Activated CD4-positive, alpha-beta memory T cell treated with anti-CD3 and anti-CD28 coated beads for 36 hours (primary cell): ENCODE data around the gene FAM53A. TPM values are rescaled to one million over a fixed set of nuclear protein-coding genes. Genes with fewer than 3 reads are reported as not detected.

Experiments
- CTCF ChIA-PET: fragments of 350-600 bp; sonication (Branson Sonifier 250); formaldehyde crosslinking; loops from one replicate; lab custom pipeline; 2021; ENCODE audit warnings: antibody characterized with exemption, inconsistent platforms; lab: Charles Lee
- POLR2A ChIA-PET: fragments of 350-600 bp; sonication (Branson Sonifier 250); formaldehyde crosslinking; loops from one replicate; lab custom pipeline; 2021; ENCODE audit warnings: antibody characterized with exemption; lab: Charles Lee
- DNase-seq: peaks from one replicate; pipeline ENCODE4 v3.0.0-alpha.2; 2020
- H3K27ac Mint-ChIP-seq: one replicate; pipeline ENCODE4 v1.8.0; 2021; ENCODE audit warnings: mixed read lengths
- H3K27me3 Mint-ChIP-seq: one replicate; pipeline ENCODE4 v1.8.0; 2021; ENCODE audit warnings: mixed read lengths
- H3K36me3 Mint-ChIP-seq: one replicate; pipeline ENCODE4 v1.8.0; 2021; ENCODE audit warnings: mixed read lengths
- H3K4me1 Mint-ChIP-seq: one replicate; pipeline ENCODE4 v1.8.0; 2021; ENCODE audit warnings: low read depth, mixed read lengths
- H3K4me3 Mint-ChIP-seq: one replicate; pipeline ENCODE4 v1.8.0; 2021; ENCODE audit warnings: mild to moderate bottlenecking, mixed read lengths
- H3K9me3 Mint-ChIP-seq: one replicate; pipeline ENCODE4 v1.8.0; 2021; ENCODE audit warnings: mixed read lengths
- intact Hi-C: fragments of 100-400 bp; cut with micrococcal nuclease; formaldehyde crosslinking; loops from one replicate; pipeline ENCODE4 v1.15.1; 2023
- total RNA-seq, 2 experiments: library from RNA; stranded (reverse); gene quantifications; one replicate each; pipeline ENCODE4 v1.2.3, GENCODE V29; 2021

Gene FAM53A
- total RNA-seq, 2 experiments from 2014 or later = 1.3 to 1.4 TPM

GRCh38 chr4:1655081-1655480, 29.0 kb downstream of the FAM53A start:
- ChIA-PET CTCF (no interaction called here), POLR2A (no interaction called here)
- intact Hi-C loops = no loop called here
- Mint-ChIP-seq H3K4me1 (no peaks in the 10 kb centered on the region), H3K36me3 (no peaks in the 10 kb centered on the region), H3K27ac (no peak overlapping the region), H3K27me3 (no peaks in the 10 kb centered on the region), H3K4me3 (no peak overlapping the region), H3K9me3 (peaks cover 1% of the 10 kb centered on the region)
- no peak for DNase-seq

DNA sequence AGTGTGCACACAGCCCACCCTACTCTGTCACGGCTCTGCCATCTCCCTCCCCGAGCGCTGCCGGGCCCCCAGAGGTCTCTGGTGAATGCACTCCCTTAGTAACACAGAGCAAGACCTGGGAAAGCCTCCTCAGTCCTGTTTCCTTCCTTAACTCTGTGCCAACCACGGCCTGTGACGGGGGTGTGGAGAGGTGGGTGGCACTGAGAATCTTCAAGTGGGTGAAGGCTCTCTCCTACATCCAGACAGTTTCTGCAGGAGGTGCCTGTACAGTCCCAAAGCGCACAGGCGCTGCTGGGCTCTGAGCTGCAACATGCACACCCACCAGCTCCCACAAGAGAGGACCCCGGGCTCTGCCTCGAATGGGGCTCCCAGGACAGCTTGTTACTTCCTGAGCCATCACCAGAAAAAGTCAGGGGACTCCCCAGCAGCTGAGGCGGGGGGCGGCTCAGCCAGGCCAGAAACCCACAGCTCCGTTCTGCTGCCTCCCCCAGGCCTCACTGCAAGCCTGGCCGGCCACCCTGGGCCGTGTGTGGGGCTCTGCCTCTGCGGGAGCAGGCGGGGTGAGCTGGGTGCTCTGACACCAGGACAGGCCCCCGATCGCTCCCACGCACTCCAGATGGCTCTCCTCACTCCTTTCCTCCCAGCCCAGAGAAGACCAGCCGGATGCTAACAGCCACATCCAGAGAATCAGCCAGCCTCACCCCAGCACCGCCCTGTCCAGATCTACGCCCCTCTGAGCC, 29.7 kb downstream of the FAM53A start:
- H3K9me3 Mint-ChIP-seq = peaks cover 3% of the 10 kb centered on the region
- ChIA-PET CTCF (no interaction called here), POLR2A (no interaction called here)
- intact Hi-C loops = no loop called here
- no peaks in the 10 kb centered on the region for H3K36me3 Mint-ChIP-seq
- H3K4me1 Mint-ChIP-seq = no peaks in the 10 kb centered on the region
- DNase-seq = no peak
- no peak overlapping the region for H3K27ac Mint-ChIP-seq
- H3K27me3 Mint-ChIP-seq = no peaks in the 10 kb centered on the region
- H3K4me3 Mint-ChIP-seq = no peak overlapping the region

- no peak for DNase-seq
- no peak overlapping the region for H3K4me3 Mint-ChIP-seq
- POLR2A ChIA-PET = no interaction called here
- H3K36me3 Mint-ChIP-seq = no peaks in the 10 kb centered on the region
- H3K9me3 Mint-ChIP-seq = peaks cover 3% of the 10 kb centered on the region
- H3K27ac Mint-ChIP-seq = no peak overlapping the region
- H3K27me3 Mint-ChIP-seq = no peaks in the 10 kb centered on the region
- intact Hi-C loops = no loop called here
- CTCF ChIA-PET = no interaction called here
- no peaks in the 10 kb centered on the region for H3K4me1 Mint-ChIP-seq
These were observed 30.3 kb downstream of the FAM53A start for GRCh38 chr4:1653776-1654175.

DNA sequence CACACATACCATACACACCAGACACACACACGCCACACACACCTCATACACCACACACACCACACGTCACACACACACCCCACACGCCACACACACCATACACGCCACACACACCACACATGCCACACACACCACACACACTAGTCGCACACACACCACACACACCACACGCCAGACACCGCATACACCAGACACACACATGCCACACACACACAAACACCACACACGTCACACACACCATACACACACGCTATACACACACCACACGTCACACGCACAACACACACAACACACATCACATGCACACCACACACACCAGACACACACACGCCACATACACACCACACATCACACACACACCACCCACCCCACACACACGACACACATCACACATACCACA, 32.0 kb downstream of the FAM53A start:
- intact Hi-C loops = no loop called here
- ChIA-PET CTCF (no interaction called here), POLR2A (no interaction called here)
- H3K27ac Mint-ChIP-seq = no peak overlapping the region
- H3K9me3 Mint-ChIP-seq = peaks cover 3% of the 10 kb centered on the region
- H3K4me3 Mint-ChIP-seq = no peak overlapping the region
- no peaks in the 10 kb centered on the region for H3K36me3 Mint-ChIP-seq
- H3K4me1 Mint-ChIP-seq = peaks cover 3% of the 10 kb centered on the region
- no peak for DNase-seq
- no peaks in the 10 kb centered on the region for H3K27me3 Mint-ChIP-seq

GRCh38 chr4:1651609-1652008, 32.5 kb downstream of the FAM53A start:
- Mint-ChIP-seq H3K9me3 (peaks cover 3% of the 10 kb centered on the region), H3K36me3 (no peaks in the 10 kb centered on the region), H3K4me3 (no peak overlapping the region), H3K4me1 (peaks cover 3% of the 10 kb centered on the region), H3K27me3 (no peaks in the 10 kb centered on the region), H3K27ac (no peak overlapping the region)
- ChIA-PET CTCF (no interaction called here), POLR2A (no interaction called here)
- intact Hi-C loops = no loop called here
- DNase-seq = no peak

DNA sequence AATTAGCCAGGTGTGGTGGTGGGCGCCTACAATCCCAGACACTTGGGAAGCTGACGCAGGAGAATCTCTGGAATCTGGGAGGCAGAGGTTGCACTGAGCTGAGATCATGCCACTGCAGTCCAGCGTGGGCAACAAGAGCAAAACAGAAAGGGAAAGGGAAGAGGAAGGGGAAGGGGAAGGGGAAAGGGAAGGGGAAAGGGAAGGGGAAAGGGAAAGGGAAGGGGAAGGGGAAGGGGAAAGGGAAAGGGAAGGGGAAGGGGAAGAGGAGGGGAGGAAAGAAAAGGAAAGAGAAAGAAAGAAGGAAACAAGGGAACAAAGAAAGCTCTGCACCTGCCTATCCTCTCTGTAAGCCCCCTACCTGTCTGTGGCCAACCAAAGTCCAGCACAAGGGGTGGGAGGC, 35.2 kb downstream of the FAM53A start:
- no peak overlapping the region for H3K4me3 Mint-ChIP-seq
- CTCF ChIA-PET = interaction anchor here (0.8 kb wide), 1 partner anchor 100 kb away, joined by 3 read pairs; no protein-coding TSS in a partner anchor
- H3K4me1 Mint-ChIP-seq = peaks cover 3% of the 10 kb centered on the region
- H3K27ac Mint-ChIP-seq = no peak overlapping the region
- no peak for DNase-seq
- H3K9me3 Mint-ChIP-seq = peaks cover 3% of the 10 kb centered on the region
- intact Hi-C loops = no loop called here
- POLR2A ChIA-PET = no interaction called here
- no peaks in the 10 kb centered on the region for H3K27me3 Mint-ChIP-seq
- H3K36me3 Mint-ChIP-seq = no peaks in the 10 kb centered on the region

GRCh38 chr4:1647432-1647831, 36.7 kb downstream of the FAM53A start:
- H3K4me1 Mint-ChIP-seq = peaks cover 3% of the 10 kb centered on the region
- H3K9me3 Mint-ChIP-seq = peaks cover 3% of the 10 kb centered on the region
- intact Hi-C loops = no loop called here
- ChIA-PET CTCF (no interaction called here), POLR2A (no interaction called here)
- no peak for DNase-seq
- no peaks in the 10 kb centered on the region for H3K27me3 Mint-ChIP-seq
- H3K4me3 Mint-ChIP-seq = no peak overlapping the region
- no peaks in the 10 kb centered on the region for H3K36me3 Mint-ChIP-seq
- H3K27ac Mint-ChIP-seq = no peak overlapping the region

DNA sequence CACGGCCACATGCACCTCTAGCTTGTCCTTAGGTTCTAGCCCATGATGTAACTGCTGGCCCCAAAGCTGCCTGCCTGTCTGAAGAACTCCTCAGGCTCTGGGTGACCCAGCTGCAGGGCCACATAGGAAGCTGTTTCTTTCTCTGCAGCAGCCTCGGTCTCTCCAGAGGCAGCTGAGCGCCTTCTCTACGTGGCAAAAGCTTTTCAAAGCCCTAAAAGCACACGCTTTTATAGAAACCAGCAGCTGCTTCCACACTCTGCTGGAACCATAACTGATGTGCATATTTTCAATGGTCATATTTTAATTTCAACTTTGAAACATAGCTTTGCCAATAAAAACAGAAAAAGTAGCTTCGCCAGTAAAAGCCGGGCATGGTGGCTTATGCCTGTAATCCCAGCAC, 37.4 kb downstream of the FAM53A start:
- H3K27me3 Mint-ChIP-seq = no peaks in the 10 kb centered on the region
- H3K27ac Mint-ChIP-seq = no peak overlapping the region
- no peaks in the 10 kb centered on the region for H3K36me3 Mint-ChIP-seq
- CTCF ChIA-PET = no interaction called here
- DNase-seq = no peak
- POLR2A ChIA-PET = no interaction called here
- intact Hi-C loops = no loop called here
- peaks cover 3% of the 10 kb centered on the region for H3K9me3 Mint-ChIP-seq
- no peak overlapping the region for H3K4me3 Mint-ChIP-seq
- H3K4me1 Mint-ChIP-seq = peaks cover 3% of the 10 kb centered on the region

DNA sequence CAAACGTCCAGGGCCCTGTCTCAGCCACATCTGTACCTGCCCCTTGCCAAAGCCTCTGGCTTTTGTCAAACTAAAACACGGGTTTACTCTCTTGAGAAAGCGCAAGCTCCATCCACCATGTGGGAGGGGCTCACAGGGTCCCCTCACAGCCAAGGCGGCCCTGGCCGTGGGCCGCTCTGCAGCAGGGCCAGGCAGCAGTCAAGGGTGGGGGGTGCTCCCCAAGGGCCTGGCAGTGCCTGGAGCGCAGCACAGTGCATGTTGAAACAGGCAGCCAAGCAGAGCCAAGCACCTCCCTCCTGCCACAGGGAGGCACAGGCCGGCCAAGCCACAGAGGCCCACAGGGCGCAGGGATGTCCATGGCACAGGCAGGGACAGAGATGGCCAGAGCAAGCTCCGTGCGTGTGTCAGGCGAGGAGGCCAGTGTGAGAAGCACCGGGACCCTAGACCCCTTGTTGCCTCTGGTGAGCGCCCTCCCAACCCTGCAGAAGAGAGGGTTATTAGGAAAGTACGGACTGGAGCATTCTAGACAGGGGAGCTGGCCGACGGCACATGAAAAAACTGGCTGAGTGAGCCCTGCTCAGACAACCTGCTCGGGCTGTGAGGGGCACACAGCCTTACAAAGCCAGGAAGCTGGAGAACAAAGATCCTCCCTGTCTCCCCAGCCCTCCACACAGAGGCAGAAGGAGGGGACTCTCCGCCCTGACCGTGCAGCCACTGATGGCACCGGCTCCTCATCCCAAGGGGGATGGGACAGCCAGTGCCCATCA, 39.0 kb downstream of the FAM53A start:
- H3K36me3 Mint-ChIP-seq = no peaks in the 10 kb centered on the region
- peaks cover 3% of the 10 kb centered on the region for H3K4me1 Mint-ChIP-seq
- no peaks in the 10 kb centered on the region for H3K27me3 Mint-ChIP-seq
- intact Hi-C loops = no loop called here
- no peak overlapping the region for H3K27ac Mint-ChIP-seq
- no peak for DNase-seq
- no peak overlapping the region for H3K4me3 Mint-ChIP-seq
- ChIA-PET CTCF (interaction anchor here (0.6 to 0.7 kb wide), 2 partner anchors 13 to 475 kb away, joined by 3 read pairs; no protein-coding TSS in a partner anchor), POLR2A (no interaction called here)
- H3K9me3 Mint-ChIP-seq = peaks cover 1% of the 10 kb centered on the region

DNA sequence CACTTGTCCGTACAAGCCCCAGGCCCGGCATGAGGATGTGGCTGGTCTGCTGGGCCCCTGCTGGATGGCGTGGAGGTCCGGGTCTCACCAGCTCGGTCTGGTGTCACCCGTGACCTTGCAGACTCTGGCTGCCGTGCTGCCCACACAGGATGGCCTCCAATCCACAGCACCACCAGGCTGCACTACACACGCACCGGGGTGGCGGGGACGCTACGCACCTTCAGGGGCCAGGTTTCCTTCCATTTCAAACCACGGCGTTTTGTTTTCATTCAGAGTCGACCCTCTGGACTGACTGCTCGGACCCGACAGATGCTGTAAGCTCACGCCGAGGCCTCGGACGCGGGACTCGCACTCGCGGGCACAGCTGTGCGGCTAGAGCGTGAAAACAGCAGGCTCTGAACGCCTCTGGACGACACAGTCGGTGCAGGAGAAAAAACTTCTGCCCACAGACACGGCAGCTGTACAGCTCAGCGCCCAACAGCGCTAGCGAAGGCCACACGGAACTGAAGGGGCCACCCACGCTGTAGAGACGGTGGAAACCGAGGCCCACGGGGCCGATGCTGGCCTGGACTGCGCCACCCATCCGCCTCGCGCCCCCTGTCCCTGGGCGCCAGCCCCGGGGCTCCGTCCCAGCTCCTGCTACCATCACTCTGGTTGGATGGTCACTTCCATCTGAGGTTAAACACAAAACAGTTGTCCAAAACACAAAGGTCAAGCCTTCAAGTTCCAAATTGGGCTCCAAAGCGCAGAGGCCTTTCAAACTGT, 40.0 kb downstream of the FAM53A start:
- H3K36me3 Mint-ChIP-seq = no peaks in the 10 kb centered on the region
- CTCF ChIA-PET = no interaction called here

GRCh38 chr4:1642196-1642951, 41.7 kb downstream of the FAM53A start:
- Mint-ChIP-seq H3K27ac (no peak overlapping the region), H3K36me3 (no peaks in the 10 kb centered on the region), H3K4me1 (peaks cover under 1% of the 10 kb centered on the region), H3K9me3 (no peaks in the 10 kb centered on the region), H3K27me3 (no peaks in the 10 kb centered on the region), H3K4me3 (no peak overlapping the region)
- intact Hi-C loops = no loop called here
- POLR2A ChIA-PET = no interaction called here
- no peak for DNase-seq
- CTCF ChIA-PET = no interaction called here

More for the DNA sequence above, 40.0 kb downstream of the FAM53A start:
- Mint-ChIP-seq H3K27me3 (no peaks in the 10 kb centered on the region), H3K9me3 (no peaks in the 10 kb centered on the region), H3K4me1 (peaks cover 3% of the 10 kb centered on the region), H3K4me3 (no peak overlapping the region), H3K27ac (no peak overlapping the region)
- POLR2A ChIA-PET = no interaction called here
- DNase-seq = no peak
- intact Hi-C loops = no loop called here

GRCh38 chr4:1641671-1642070, 42.4 kb downstream of the FAM53A start:
- no peak overlapping the region for H3K4me3 Mint-ChIP-seq
- H3K36me3 Mint-ChIP-seq = no peaks in the 10 kb centered on the region
- H3K4me1 Mint-ChIP-seq = no peaks in the 10 kb centered on the region
- intact Hi-C loops = no loop called here
- no peak for DNase-seq
- no peak overlapping the region for H3K27ac Mint-ChIP-seq
- no peaks in the 10 kb centered on the region for H3K27me3 Mint-ChIP-seq
- CTCF ChIA-PET = no interaction called here
- POLR2A ChIA-PET = no interaction called here
- H3K9me3 Mint-ChIP-seq = no peaks in the 10 kb centered on the region
